Ovary (tissue), 3 donors: ENCODE measurements around the gene ZP4.

Source experiments
- POLR2A ChIP-seq: fragments of 450-650 bp; IDR thresholded peaks from one replicate; pipeline ENCODE4 v1.6.1; 2017; ENCODE audit warnings: antibody characterized with exemption, mild to moderate bottlenecking, moderate library complexity
- TF ChIP-seq, protein P1 (sequence below), 3 donors: fragments of 450-650 bp in 2 of 3; fragments of 200-600 bp in 1 of 3; IDR thresholded peaks; one replicate each; pipeline versions ENCODE4 v1.5.1 to v1.8.0; 2016 to 2022; ENCODE audit warnings: antibody characterized with exemption in 3 of 3, mild to moderate bottlenecking in 1 of 3
- donor health status: DM: no; HTN: no; CAD: no.

DNA sequence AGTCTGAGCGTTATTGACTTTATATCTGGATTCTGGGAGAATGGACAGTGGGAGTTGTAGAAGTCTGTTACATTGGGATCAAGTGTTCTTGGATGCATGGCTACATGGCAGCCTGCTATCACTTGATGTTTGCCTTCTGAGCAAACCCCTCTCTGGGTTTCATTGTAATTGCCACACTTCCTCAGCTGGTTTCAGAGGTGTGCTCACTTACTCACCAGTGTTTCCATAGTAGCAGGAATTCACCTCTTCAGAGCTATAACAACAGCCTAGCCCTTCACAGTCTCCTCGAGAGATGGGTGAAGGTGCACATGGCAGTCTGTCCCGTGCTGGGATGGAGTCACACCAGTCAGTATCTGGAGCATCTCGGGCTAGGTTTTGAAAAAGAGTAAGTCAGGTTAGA, 2.6 kb downstream of the ZP4 start:
- TF ChIP-seq, protein P1, sequence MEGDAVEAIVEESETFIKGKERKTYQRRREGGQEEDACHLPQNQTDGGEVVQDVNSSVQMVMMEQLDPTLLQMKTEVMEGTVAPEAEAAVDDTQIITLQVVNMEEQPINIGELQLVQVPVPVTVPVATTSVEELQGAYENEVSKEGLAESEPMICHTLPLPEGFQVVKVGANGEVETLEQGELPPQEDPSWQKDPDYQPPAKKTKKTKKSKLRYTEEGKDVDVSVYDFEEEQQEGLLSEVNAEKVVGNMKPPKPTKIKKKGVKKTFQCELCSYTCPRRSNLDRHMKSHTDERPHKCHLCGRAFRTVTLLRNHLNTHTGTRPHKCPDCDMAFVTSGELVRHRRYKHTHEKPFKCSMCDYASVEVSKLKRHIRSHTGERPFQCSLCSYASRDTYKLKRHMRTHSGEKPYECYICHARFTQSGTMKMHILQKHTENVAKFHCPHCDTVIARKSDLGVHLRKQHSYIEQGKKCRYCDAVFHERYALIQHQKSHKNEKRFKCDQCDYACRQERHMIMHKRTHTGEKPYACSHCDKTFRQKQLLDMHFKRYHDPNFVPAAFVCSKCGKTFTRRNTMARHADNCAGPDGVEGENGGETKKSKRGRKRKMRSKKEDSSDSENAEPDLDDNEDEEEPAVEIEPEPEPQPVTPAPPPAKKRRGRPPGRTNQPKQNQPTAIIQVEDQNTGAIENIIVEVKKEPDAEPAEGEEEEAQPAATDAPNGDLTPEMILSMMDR (IDR thresholded peaks at IDR 0.05) = no peak
- TF ChIP-seq POLR2A = no peak
